ENCODE results near the gene DISP3. TPM values are rescaled to one million over a fixed set of nuclear protein-coding genes. Genes with fewer than 3 reads are reported as not detected.

DISP3 gene
- total and polyA plus RNA-seq, 2 of the 4 experiments (the other 2 are of a cell fraction), result 0.05 TPM; not detected in 1

DNA sequence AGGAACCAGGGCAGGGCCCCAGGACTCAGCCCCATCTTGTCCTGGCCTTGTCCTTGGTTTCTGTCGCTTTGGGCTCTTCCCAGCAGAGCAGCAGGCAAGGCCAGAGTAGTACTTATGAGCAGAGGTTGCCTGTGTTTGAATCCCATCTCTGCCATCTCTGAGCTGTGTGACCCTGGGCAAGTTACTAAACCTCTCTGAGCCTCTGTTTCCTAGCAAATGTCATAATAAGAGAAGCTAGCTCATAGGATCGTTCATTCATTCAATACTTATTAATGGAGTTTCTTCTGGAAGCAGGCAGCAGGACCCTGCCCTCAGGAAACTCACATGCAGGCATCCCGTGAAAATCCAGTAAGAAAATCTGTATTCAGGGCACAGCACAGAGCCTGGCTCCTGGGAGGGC is 91.0 kb downstream of the DISP3 start:
- no peak overlapping the region for H4K8ac ChIP-seq (ENCODE audit: low read depth in 2 of 2, low read length in 2 of 2)
- no TSS peak for BruUV-seq (replicated peaks)
- no peak overlapping the region for H3K27ac ChIP-seq (ENCODE audit: insufficient read depth, low read length)
- H2BK120ac ChIP-seq (ENCODE audit: low read depth, low read length), result no peak overlapping the region
- no peak overlapping the region for H2AK9ac ChIP-seq (replicated peaks; ENCODE audit: low read depth, low read length, poor library complexity)
- in situ Hi-C loops (cut with MboI; ENCODE audit: low sequenced_read_pairs), result no loop called here
- WGBS, 2 experiments (ENCODE audit: extremely low coverage in 2 of 2, insufficient read length in 1 of 2), result 80% methylated on average over 1 of the region's 3 CpGs; no CpG with 5 or more reads in 1 of the 2 experiments
- no peak overlapping the region for H3K4me2 ChIP-seq (ENCODE audit: low read depth, low read length)
- H4K91ac ChIP-seq (ENCODE audit: insufficient read depth, low read depth, low read length), result no peak overlapping the region
- H3K4me3 ChIP-seq (ENCODE audit: insufficient read depth, low read depth, low read length), result no peak overlapping the region
- no peaks in the 10 kb centered on the region for H3K36me3 ChIP-seq (ENCODE audit: control insufficient read depth, insufficient read depth, low read length)
- no peak overlapping the region for H2AK5ac ChIP-seq (ENCODE audit: low read depth, low read length)
- dilution Hi-C loops (cut with HindIII; ENCODE audit: low sequenced_read_pairs, unreplicated experiment), result no loop called here
- no peak overlapping the region for H2BK15ac ChIP-seq (ENCODE audit: low read depth, low read length)
- H4K20me1 ChIP-seq (ENCODE audit: insufficient read depth, low read length), result no peaks in the 10 kb centered on the region; the same call in 1 of the 2 replicates
- H3K23ac ChIP-seq (ENCODE audit: low read depth, low read length), result no peak overlapping the region
- H3K56ac ChIP-seq (ENCODE audit: extremely low read depth, insufficient read depth, low read length), result no peak overlapping the region
- no peaks in the 10 kb centered on the region for H3K9me3 ChIP-seq (ENCODE audit: control insufficient read depth, insufficient read depth, low read length)
- no peak for DNase-seq
- H2BK20ac ChIP-seq (ENCODE audit: low read depth, low read length), result no peak overlapping the region
- TF ChIP-seq, protein P1, sequence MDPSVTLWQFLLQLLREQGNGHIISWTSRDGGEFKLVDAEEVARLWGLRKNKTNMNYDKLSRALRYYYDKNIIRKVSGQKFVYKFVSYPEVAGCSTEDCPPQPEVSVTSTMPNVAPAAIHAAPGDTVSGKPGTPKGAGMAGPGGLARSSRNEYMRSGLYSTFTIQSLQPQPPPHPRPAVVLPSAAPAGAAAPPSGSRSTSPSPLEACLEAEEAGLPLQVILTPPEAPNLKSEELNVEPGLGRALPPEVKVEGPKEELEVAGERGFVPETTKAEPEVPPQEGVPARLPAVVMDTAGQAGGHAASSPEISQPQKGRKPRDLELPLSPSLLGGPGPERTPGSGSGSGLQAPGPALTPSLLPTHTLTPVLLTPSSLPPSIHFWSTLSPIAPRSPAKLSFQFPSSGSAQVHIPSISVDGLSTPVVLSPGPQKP (IDR thresholded peaks at IDR 0.05; ENCODE audit: borderline replicate concordance, low read depth, low read length), result no peak
- TF ChIP-seq CEBPB (IDR thresholded peaks at IDR 0.05; ENCODE audit: low read depth, low read length) (no peak), RFX5 (IDR thresholded peaks at IDR 0.05; ENCODE audit: low read depth, low read length) (no peak), FOS (IDR thresholded peaks at IDR 0.05; ENCODE audit: low read depth, low read length) (no peak), POLR2A (IDR thresholded peaks at IDR 0.05; ENCODE audit: low read depth, low read length) (no peak), RCOR1 (IDR thresholded peaks at IDR 0.05; ENCODE audit: insufficient replicate concordance, low read length) (no peak), MAZ (IDR thresholded peaks at IDR 0.05; ENCODE audit: borderline replicate concordance, low read depth, low read length) (no peak), NFE2L2 (IDR thresholded peaks at IDR 0.05; ENCODE audit: low read depth, low read length) (no peak), MAFK (IDR thresholded peaks at IDR 0.05; ENCODE audit: low read depth, low read length) (no peak)
- TF ChIP-seq, protein P2, sequence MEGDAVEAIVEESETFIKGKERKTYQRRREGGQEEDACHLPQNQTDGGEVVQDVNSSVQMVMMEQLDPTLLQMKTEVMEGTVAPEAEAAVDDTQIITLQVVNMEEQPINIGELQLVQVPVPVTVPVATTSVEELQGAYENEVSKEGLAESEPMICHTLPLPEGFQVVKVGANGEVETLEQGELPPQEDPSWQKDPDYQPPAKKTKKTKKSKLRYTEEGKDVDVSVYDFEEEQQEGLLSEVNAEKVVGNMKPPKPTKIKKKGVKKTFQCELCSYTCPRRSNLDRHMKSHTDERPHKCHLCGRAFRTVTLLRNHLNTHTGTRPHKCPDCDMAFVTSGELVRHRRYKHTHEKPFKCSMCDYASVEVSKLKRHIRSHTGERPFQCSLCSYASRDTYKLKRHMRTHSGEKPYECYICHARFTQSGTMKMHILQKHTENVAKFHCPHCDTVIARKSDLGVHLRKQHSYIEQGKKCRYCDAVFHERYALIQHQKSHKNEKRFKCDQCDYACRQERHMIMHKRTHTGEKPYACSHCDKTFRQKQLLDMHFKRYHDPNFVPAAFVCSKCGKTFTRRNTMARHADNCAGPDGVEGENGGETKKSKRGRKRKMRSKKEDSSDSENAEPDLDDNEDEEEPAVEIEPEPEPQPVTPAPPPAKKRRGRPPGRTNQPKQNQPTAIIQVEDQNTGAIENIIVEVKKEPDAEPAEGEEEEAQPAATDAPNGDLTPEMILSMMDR (conservative IDR thresholded peaks at IDR 0.05; ENCODE audit: low read depth, low read length), result no peak
- TF ChIP-seq, protein P3, sequence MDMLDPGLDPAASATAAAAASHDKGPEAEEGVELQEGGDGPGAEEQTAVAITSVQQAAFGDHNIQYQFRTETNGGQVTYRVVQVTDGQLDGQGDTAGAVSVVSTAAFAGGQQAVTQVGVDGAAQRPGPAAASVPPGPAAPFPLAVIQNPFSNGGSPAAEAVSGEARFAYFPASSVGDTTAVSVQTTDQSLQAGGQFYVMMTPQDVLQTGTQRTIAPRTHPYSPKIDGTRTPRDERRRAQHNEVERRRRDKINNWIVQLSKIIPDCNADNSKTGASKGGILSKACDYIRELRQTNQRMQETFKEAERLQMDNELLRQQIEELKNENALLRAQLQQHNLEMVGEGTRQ (IDR thresholded peaks at IDR 0.05; ENCODE audit: low read depth, low read length), result no peak
- no peak overlapping the region for H3K4ac ChIP-seq (ENCODE audit: low read depth, low read length)
- H2BK5ac ChIP-seq (ENCODE audit: low read depth, low read length, poor library complexity, severe bottlenecking), result no peak overlapping the region
- no peak overlapping the region for H4K5ac ChIP-seq (ENCODE audit: low read depth, low read length)
- H3K9me1 ChIP-seq (ENCODE audit: insufficient read depth, low read length), result no peaks in the 10 kb centered on the region
- ATAC-seq (ENCODE audit: low read depth), result no peak
- H2AFZ ChIP-seq (replicated peaks; ENCODE audit: low read length, poor library complexity), result no peak overlapping the region
- no peak overlapping the region for H3K9ac ChIP-seq (ENCODE audit: low read depth, low read length)
- ChIA-PET CTCF (no interaction called here), POLR2A (ENCODE audit: unreplicated experiment) (no interaction called here)
- intact Hi-C loops (cut with micrococcal nuclease), result no loop called here
- H3K79me1 ChIP-seq (ENCODE audit: low read depth in 1 of 2, low read length in 2 of 2), result no peaks in the 10 kb centered on the region
- no peak overlapping the region for H3K18ac ChIP-seq (ENCODE audit: low read depth, low read length)
- no peaks in the 10 kb centered on the region for H3K4me1 ChIP-seq (ENCODE audit: control insufficient read depth, insufficient read depth, low read length)
- H3K14ac ChIP-seq (replicated peaks; ENCODE audit: low read depth, low read length), result no peak overlapping the region
- H3K27me3 ChIP-seq (ENCODE audit: control insufficient read depth, insufficient read depth, low read length), result peaks cover 3% of the 10 kb centered on the region; the same call in 1 of the 2 replicates

Measured in IMR-90 (cell line).